Muscle of leg (tissue), 11 donors: ENCODE results near the gene CACTIN. TPM values are rescaled to one million over a fixed set of nuclear protein-coding genes. Genes with fewer than 3 reads are reported as not detected.
"Not testable (repeated sequence)": the region's sequence is repeated elsewhere in the genome, so short reads cannot be mapped to it uniquely, and the experiment has no call there.

Experiments used
- DNase-seq: peaks from one replicate; pipeline ENCODE4 v3.0.0; 2013
- H3K27ac ChIP-seq: one replicate; pipeline ENCODE4 v1.5.1; 2013; ENCODE audit warnings: mild to moderate bottlenecking, low read length, control low read depth
- H3K27me3 ChIP-seq: one replicate; pipeline ENCODE4 v1.6.1; 2013; ENCODE audit warnings: low read length; ENCODE audit not compliant: control insufficient read depth, insufficient read depth
- H3K36me3 ChIP-seq: one replicate; pipeline ENCODE4 v1.6.1; 2013; ENCODE audit warnings: low read length; ENCODE audit not compliant: control insufficient read depth, insufficient read depth
- H3K4me1 ChIP-seq: one replicate; pipeline ENCODE4 v1.6.1; 2013; ENCODE audit warnings: low read length; ENCODE audit not compliant: control insufficient read depth, insufficient read depth
- H3K4me3 ChIP-seq: one replicate; pipeline ENCODE4 v1.5.1; 2013; ENCODE audit warnings: low read length, control low read depth
- H3K9me3 ChIP-seq: replicated peaks from 2 replicates; pipeline ENCODE4 v1.6.1; 2013; ENCODE audit warnings: low read depth, low read length; ENCODE audit not compliant: control insufficient read depth
- WGBS: methylation state at CpG from one replicate; pipeline ENCODE4 v1.1.5; 2013; ENCODE audit warnings: missing lambda C conversion rate; ENCODE audit not compliant: insufficient coverage; 5-methylcytosine and 5-hydroxymethylcytosine counted together
- polyA plus RNA-seq, 8 donors: library from polyadenylated mRNA; unstranded; fragments of 120-200 nt; gene quantifications; one replicate each; pipeline versions ENCODE4 v1.2.1 to v1.2.3, GENCODE V29; 2013; ENCODE audit warnings: inconsistent platforms in 1 of 8, low replicate concordance in 1 of 8; ENCODE audit not compliant: insufficient read length in 8 of 8, insufficient read depth in 1 of 8
- total RNA-seq: library from RNA; stranded (reverse); fragments of 120-200 nt; gene quantifications from one replicate; pipeline ENCODE4 v1.2.4, GENCODE V29; 2013

CACTIN gene
- total and polyA plus RNA-seq, 9 donors = 20.1 to 24.1 (median 22.6) TPM

DNA sequence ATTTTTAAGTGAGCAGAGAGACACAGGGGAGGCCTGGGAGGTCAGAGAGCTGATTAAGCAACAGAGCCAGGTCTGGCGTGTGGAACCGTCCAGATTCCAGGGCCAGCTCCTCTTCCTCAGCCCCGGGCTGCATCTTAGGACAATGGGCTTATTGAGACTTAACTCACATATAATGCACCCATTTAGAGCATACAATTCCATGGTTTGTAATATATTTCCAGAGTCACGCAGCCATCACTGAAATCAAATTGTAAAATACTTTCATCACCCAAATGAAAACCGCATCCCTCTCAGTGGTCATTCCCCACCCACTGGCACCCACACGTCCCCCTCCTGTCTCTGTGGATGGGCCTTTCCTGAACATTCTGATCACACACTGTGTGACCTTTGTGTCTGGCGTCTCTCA, 56.0 kb downstream of the CACTIN start:
- no peak for DNase-seq
- Histone ChIP-seq H3K27me3 (no peaks in the 10 kb centered on the region), H3K4me3 (no peak overlapping the region), H3K9me3 (no peaks in the 10 kb centered on the region), H3K36me3 (peaks cover 12% of the 10 kb centered on the region), H3K4me1 (peaks cover 19% of the 10 kb centered on the region), H3K27ac (no peak overlapping the region)
- WGBS = 90% methylated on average over 2 of the region's 7 CpGs

DNA sequence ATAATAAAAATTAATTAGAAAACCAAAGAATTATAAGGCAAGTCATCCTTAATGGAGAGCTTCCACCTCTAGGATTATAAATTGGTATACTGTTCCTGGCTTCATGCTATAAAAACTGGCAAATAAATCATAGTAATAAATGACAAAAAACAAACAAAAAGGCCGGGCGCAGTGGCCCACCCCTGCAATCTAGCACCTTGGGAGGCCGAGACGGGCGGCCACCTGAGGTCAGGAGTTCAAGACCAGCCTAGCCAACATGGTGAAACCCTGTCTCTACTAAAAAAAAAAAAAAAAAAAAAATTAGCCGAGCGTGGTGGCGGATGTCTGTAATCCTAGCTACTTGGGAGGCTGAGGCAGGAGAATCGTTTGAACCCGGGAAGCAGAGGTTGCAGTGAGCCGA, 56.5 kb downstream of the CACTIN start:
- H3K27ac ChIP-seq, H3K36me3 ChIP-seq, H3K4me3 ChIP-seq, DNase-seq, H3K9me3 ChIP-seq, H3K27me3 ChIP-seq: not testable (repeated sequence)
- H3K4me1 ChIP-seq = peaks cover 16% of the 10 kb centered on the region
- WGBS = no CpG with 5 or more reads among the region's 11 CpGs

DNA sequence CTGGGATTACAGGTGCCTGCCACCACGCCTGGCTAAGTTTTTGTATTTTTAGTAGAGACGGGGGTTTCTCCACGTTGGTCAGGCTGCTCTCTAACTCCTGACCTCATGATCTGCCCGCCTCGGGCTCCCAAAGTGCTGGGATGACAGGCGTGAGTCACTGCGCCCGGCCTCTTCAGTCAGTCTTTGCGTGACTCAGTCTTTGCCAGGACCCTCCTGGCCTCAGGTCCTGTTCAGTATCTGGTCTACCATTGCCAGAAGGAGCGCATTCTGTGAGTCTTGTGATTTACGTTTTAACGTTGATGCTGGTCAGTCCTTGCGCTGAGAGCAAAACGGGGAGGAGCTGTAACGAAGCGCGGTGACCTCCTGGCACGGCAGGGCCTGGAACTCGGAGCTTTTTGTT, 61.5 kb downstream of the CACTIN start:
- H3K4me3 ChIP-seq = no peak overlapping the region
- DNase-seq = no peak
- no peaks in the 10 kb centered on the region for H3K27me3 ChIP-seq
- 72% methylated on average over 16 of the region's 19 CpGs for WGBS
- H3K9me3 ChIP-seq = no peaks in the 10 kb centered on the region
- no peak overlapping the region for H3K27ac ChIP-seq
- H3K4me1 ChIP-seq = no peaks in the 10 kb centered on the region
- H3K36me3 ChIP-seq = no peaks in the 10 kb centered on the region

DNA sequence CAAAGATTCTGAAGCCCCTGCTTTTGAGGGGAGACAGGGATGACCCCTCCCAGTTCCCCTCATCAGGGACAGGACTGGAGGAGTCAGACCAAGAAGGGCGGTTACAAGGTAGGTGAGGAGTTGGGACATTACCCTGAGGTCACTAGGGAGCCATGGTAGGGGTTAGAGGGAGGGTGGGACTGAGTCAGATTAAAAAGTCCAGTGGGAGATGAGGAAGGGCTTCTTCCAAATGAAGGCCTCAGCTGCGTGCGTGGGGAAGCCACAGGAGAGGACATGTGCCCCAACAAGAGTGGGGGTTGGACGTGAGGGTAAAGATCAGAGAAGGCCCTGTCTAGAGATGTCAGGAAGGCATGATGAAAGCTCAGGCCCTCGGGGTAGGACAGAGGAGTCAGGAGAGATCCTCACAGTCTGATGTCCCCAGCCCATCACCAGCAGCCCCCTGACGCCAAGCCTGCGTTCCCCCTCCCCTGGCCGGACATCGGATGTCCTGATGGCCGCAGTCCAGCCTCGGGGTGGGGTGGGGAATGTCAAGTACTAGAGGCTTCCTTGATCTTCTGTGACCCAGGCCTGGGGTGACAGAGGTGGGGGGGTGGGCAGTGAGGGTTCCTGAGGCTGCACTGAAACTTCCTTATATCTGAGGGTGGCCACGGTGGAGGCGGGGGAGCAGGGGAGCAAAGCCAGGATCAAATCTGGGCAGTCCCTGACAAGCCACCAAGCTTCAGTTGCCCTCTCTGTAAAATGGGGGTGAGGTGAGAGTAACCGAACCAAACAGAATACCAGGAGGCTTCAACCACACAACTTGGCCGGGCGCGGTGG, 62.7 kb downstream of the CACTIN start:
- WGBS = 76% methylated on average over 4 of the region's 17 CpGs
- H3K9me3 ChIP-seq = no peaks in the 10 kb centered on the region
- no peaks in the 10 kb centered on the region for H3K4me1 ChIP-seq
- no peaks in the 10 kb centered on the region for H3K27me3 ChIP-seq
- no peak for DNase-seq
- H3K27ac ChIP-seq = no peak overlapping the region
- no peak overlapping the region for H3K4me3 ChIP-seq
- no peaks in the 10 kb centered on the region for H3K36me3 ChIP-seq

Other genes starting within 250 kb of the CACTIN start
- gene SMIM24, start 146.3 kb downstream of the CACTIN start, total RNA-seq = not detected
- 10 to 100 TPM in 1 of 8 donors, 1 to 10 TPM in 1, under 1 TPM in 5, not detected in 1; 0.24 to 30.7 (median 0.34) TPM for gene SMIM24, start 146.3 kb downstream of the CACTIN start, polyA plus RNA-seq
- not detected for gene SMIM44, start 143.3 kb downstream of the CACTIN start, total RNA-seq
- not detected for gene SMIM44, start 143.3 kb downstream of the CACTIN start, polyA plus RNA-seq
- 6.4 TPM for gene DOHH, start 126.1 kb downstream of the CACTIN start, total RNA-seq
- gene DOHH, start 126.1 kb downstream of the CACTIN start, polyA plus RNA-seq = 10 to 100 TPM in 2 of 8 donors, 1 to 10 TPM in 6; 8.3 to 10.6 (median 9.7) TPM
- 20.8 TPM for gene FZR1, start 120.5 kb downstream of the CACTIN start, total RNA-seq
- gene FZR1, start 120.5 kb downstream of the CACTIN start, polyA plus RNA-seq = 10 to 100 TPM; 26.1 to 47.3 (median 32.2) TPM
- gene TEKTIP1, start 87.6 kb downstream of the CACTIN start, total RNA-seq = 0.49 TPM
- 1 to 10 TPM; 2.6 to 5.2 (median 4.1) TPM for gene TEKTIP1, start 87.6 kb downstream of the CACTIN start, polyA plus RNA-seq
- 15.3 TPM for gene MFSD12, start 69.2 kb downstream of the CACTIN start, total RNA-seq
- 10 to 100 TPM; 22.3 to 39.7 (median 28.3) TPM for gene MFSD12, start 69.2 kb downstream of the CACTIN start, polyA plus RNA-seq
- 39.9 TPM for gene HMG20B, start 53.8 kb downstream of the CACTIN start, total RNA-seq
- gene HMG20B, start 53.8 kb downstream of the CACTIN start, polyA plus RNA-seq = 10 to 100 TPM; 34.2 to 47.7 (median 40.8) TPM
- gene GIPC3, start 41.3 kb downstream of the CACTIN start, total RNA-seq = 0.22 TPM
- gene GIPC3, start 41.3 kb downstream of the CACTIN start, polyA plus RNA-seq = 1 to 10 TPM in 7 of 8 donors, under 1 TPM in 1; 0.78 to 1.7 (median 1.3) TPM
- gene TBXA2R, start 19.9 kb downstream of the CACTIN start, total RNA-seq = 0.53 TPM
- gene TBXA2R, start 19.9 kb downstream of the CACTIN start, polyA plus RNA-seq = 1 to 10 TPM; 1.6 to 2.8 (median 2.3) TPM
- gene PIP5K1C, start 73.7 kb upstream of the CACTIN start, total RNA-seq = 8.4 TPM
- 10 to 100 TPM; 16.2 to 30.0 (median 24.0) TPM for gene PIP5K1C, start 73.7 kb upstream of the CACTIN start, polyA plus RNA-seq
- 0.04 TPM for gene TJP3, start 81.6 kb upstream of the CACTIN start, total RNA-seq
- 1 to 10 TPM in 2 of 8 donors, under 1 TPM in 4, not detected in 2; 0.07 to 3.4 (median 0.66) TPM for gene TJP3, start 81.6 kb upstream of the CACTIN start, polyA plus RNA-seq
- gene APBA3, start 134.9 kb upstream of the CACTIN start, total RNA-seq = 14.6 TPM
- 10 to 100 TPM in 7 of 8 donors, 1 to 10 TPM in 1; 9.5 to 16.9 (median 13.4) TPM for gene APBA3, start 134.9 kb upstream of the CACTIN start, polyA plus RNA-seq
- gene MRPL54, start 135.9 kb upstream of the CACTIN start, total RNA-seq = 61.4 TPM
- gene MRPL54, start 135.9 kb upstream of the CACTIN start, polyA plus RNA-seq = 10 to 100 TPM; 22.6 to 33.2 (median 29.6) TPM
- gene RAX2, start 145.4 kb upstream of the CACTIN start, total RNA-seq = 0.04 TPM
- gene RAX2, start 145.4 kb upstream of the CACTIN start, polyA plus RNA-seq = not detected
- gene MATK, start 159.6 kb upstream of the CACTIN start, total RNA-seq = 0.62 TPM
- 1 to 10 TPM in 5 of 8 donors, under 1 TPM in 3; 0.87 to 1.9 (median 1.1) TPM for gene MATK, start 159.6 kb upstream of the CACTIN start, polyA plus RNA-seq
- under 0.01 TPM for gene ZFR2, start 242.2 kb upstream of the CACTIN start, total RNA-seq
- under 1 TPM in 6 of 8 donors, not detected in 2; 0.03 to 0.23 (median 0.13) TPM for gene ZFR2, start 242.2 kb upstream of the CACTIN start, polyA plus RNA-seq